IPS-18c (cell line): Measurements from ENCODE around the gene SLC25A45.

Experiments
- H3K4me3 ChIP-seq: 2 replicates; pipeline ENCODE4 v1.7.0; 2013; ENCODE audit warnings: low read depth, mild to moderate bottlenecking, low read length, moderate library complexity; ENCODE audit not compliant: insufficient read depth
- H3K9me3 ChIP-seq: one replicate; pipeline ENCODE4 v1.6.1; 2013; ENCODE audit warnings: mild to moderate bottlenecking, low read length, moderate library complexity; ENCODE audit not compliant: control insufficient read depth, insufficient read depth

The SLC25A45 gene, protein sequence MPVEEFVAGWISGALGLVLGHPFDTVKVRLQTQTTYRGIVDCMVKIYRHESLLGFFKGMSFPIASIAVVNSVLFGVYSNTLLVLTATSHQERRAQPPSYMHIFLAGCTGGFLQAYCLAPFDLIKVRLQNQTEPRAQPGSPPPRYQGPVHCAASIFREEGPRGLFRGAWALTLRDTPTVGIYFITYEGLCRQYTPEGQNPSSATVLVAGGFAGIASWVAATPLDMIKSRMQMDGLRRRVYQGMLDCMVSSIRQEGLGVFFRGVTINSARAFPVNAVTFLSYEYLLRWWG

DNA sequence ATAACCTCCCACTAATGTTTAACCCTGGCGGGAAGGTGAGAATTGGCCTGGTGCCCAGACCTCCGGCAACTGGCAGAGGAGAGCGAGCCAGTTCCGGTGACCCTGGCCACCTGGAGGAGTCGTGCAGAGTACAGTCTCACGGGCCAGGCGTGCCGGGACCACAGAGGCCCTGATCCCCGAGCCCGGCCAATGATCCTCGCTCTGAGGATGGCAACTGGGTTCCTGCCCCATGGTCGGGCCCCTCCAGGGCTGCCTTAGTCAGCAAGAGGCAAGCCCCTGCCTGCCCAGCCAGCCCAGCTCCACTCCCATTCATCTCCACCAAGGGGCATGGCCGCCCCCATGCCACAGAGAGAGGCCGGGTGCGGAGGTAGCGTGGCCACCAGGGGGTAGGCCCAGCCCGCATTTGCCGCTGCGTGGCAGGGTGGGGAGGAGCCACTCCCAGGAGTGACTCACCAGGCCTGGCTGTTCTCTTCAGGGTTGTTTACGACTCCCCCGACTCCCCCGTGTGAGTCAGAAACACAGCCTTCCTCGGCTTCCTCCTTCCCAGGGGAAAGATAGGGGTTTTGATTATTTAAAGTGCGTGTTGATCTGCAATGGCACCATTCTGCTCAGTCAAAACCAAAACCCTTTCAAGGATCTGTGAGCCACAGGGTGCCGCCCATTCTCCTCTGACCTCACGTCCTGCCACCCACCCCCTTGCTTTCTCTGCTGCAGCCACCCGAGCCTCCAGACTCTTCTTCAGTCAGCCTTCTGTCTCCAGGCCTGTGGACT, at the start of gene SLC25A45:
SLC25A45 (minus strand) TSS at position 614 of the 771 bp plus-strand sequence. CDS start 695 bp downstream, outside the sequence.
- no peaks in the 10 kb centered on the region for H3K9me3 ChIP-seq
- no peak within 1 kb of the TSS; the same call in 1 of the 2 replicates for H3K4me3 ChIP-seq

DNA sequence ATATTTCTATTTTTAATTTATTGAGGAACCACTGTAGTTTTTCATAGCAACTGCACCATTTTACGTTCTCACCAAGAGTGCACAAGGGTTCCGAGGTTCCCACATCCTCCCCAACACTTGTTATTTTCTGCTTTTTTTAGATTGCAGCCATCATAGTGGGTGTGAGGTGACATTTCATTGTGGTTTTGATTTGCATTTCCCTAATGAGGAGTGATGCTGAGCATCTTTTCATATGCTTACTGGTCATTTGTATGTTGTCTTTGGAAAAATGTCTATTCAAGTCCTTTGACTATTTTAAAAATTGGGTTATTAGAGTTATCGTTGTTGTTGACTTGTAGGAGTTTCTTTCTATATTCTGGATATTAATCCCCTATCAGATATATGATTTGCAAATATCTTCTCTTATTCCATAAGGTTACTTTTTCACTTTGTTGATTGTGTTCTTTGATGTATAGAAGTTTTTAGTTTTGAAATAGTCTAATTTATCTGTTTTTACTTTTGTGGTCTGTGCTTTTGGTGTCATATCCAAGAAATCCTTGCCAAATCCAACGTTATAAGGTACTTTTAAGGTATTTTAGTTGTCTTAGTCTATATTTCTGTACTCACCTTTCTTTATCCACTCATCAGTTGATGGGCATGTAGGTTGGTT, 49.1 kb upstream of the SLC25A45 start:
- no peaks in the 10 kb centered on the region for H3K9me3 ChIP-seq
- H3K4me3 ChIP-seq: no peak overlapping the region

GRCh38 chr11:65430406-65431217, 48.2 kb upstream of the SLC25A45 start:
- no peak overlapping the region for H3K4me3 ChIP-seq
- H3K9me3 ChIP-seq: no peaks in the 10 kb centered on the region

GRCh38 chr11:65429724-65430405, 47.4 kb upstream of the SLC25A45 start:
- Histone ChIP-seq H3K9me3 (no peaks in the 10 kb centered on the region), H3K4me3 (no peak overlapping the region)

- H3K4me3 ChIP-seq: no peak overlapping the region
- H3K9me3 ChIP-seq: no peaks in the 10 kb centered on the region
These were observed 46.7 kb upstream of the SLC25A45 start for GRCh38 chr11:65429068-65429681.

GRCh38 chr11:65428578-65429067, 46.2 kb upstream of the SLC25A45 start:
- Histone ChIP-seq H3K4me3 (no peak overlapping the region), H3K9me3 (no peaks in the 10 kb centered on the region)

- no peaks in the 10 kb centered on the region for H3K9me3 ChIP-seq
- H3K4me3 ChIP-seq: no peak overlapping the region
These were observed 45.5 kb upstream of the SLC25A45 start for GRCh38 chr11:65427691-65428577.

DNA sequence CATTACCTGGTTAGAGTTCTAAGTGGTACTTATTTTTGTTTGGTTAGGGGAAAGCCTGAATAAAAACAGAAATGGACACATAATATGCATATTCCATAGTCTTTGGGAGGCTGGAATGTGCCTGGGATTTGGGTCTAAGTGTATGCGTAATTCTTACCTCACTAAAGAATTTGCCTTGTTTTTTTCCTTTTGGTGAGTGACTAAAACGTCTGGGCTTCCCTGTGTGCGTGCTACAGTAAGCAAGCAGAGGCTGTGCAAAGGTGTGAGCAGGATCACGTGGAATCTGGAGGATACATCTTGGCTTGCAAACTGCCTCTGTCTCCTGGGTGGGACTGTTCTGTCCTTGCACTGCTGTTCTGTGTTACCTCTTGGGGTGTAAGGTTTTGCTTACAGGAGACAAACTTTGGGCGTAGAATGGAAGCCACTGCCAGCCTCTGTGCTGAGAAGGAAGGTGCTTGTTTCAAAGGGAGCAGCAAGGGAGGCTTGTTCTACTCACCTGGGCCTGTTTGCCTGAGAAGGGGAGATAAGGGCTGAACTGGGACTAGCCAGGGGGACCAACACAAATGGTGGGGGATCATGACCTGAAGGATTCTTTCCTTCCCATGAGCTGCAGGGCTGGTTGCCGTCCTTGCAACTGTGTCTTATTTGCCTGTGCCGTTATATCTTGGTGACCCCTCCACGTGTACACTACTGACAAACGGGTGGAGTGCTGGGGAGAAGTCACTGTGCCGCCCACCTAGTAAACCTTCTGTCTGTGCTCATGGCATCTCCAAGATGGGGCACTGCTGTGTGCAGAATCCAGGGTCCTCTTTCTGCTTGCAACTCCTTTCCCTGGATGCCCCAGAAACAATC, 44.6 kb upstream of the SLC25A45 start:
- 0 out of 2 replicates have a peak overlapping the region, but pooled peaks have one; percentile 22 for H3K4me3 ChIP-seq
- no peaks in the 10 kb centered on the region for H3K9me3 ChIP-seq

GRCh38 chr11:65425971-65426838, 43.8 kb upstream of the SLC25A45 start:
- Histone ChIP-seq H3K9me3 (no peaks in the 10 kb centered on the region), H3K4me3 (peak overlapping the region; percentile 22; the same call in 1 of the 2 replicates)

- H3K9me3 ChIP-seq: no peaks in the 10 kb centered on the region
- peak overlapping the region; percentile 65 for H3K4me3 ChIP-seq
These were observed 42.9 kb upstream of the SLC25A45 start for GRCh38 chr11:65425105-65425970.

DNA sequence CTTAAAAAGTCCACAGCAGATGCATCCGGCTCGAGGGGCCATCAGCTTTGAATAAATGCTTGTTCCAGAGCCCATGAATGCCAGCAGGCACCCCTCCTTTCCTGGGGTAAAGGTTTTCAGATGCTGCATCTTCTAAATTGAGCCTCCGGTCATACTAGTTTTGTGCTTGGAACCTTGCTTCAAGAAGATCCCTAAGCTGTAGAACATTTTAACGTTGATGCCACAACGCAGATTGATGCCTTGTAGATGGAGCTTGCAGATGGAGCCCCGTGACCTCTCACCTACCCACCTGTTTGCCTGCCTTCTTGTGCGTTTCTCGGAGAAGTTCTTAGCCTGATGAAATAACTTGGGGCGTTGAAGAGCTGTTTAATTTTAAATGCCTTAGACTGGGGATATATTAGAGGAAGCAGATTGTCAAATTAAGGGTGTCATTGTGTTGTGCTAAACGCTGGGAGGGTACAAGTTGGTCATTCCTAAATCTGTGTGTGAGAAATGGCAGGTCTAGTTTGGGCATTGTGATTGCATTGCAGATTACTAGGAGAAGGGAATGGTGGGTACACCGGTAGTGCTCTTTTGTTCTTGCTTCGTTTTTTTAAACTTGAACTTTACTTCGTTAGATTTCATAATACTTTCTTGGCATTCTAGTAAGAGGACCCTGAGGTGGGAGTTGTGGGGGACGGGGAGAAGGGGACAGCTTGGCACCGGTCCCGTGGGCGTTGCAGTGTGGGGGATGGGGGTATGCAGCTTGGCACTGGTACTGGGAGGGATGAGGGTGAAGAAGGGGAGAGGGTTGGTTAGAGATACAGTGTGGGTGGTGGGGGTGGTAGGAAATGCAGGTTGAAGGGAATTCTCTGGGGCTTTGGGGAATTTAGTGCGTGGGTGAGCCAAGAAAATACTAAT, 42.0 kb upstream of the SLC25A45 start:
- Histone ChIP-seq H3K4me3 (peak overlapping the region; percentile 65), H3K9me3 (no peaks in the 10 kb centered on the region)
